GM19043 (cell line): Measurements from ENCODE around the gene HOXA9.

Source experiments
- ATAC-seq: cut with Tn5 transposase; IDR thresholded peaks from one replicate; pipeline ENCODE4 v1.9.1; 2021; ENCODE audit warnings: low read depth; ENCODE audit not compliant: unreplicated experiment

HOXA9 gene

GRCh38 chr7:27145165-27145913, 20.0 kb downstream of the HOXA9 start:
- no peak for ATAC-seq

GRCh38 chr7:27144781-27145164, 20.6 kb downstream of the HOXA9 start:
- ATAC-seq, result no peak

GRCh38 chr7:27143950-27144780, 21.2 kb downstream of the HOXA9 start:
- ATAC-seq, result no peak

GRCh38 chr7:27143023-27143949, 22.1 kb downstream of the HOXA9 start, which contains the start of gene HOXA5:
Gene HOXA5 (minus strand): TSS chr7:27143681. CDS start chr7:27143607, 74 bp downstream.
- ATAC-seq, result no peak

GRCh38 chr7:27142580-27143022, 22.7 kb downstream of the HOXA9 start:
- ATAC-seq, result no peak

- ATAC-seq, result no peak
These were observed 23.3 kb downstream of the HOXA9 start for GRCh38 chr7:27141923-27142579.

- no peak for ATAC-seq
These were observed 24.0 kb downstream of the HOXA9 start for GRCh38 chr7:27141137-27141922.

GRCh38 chr7:27140126-27140857, 25.0 kb downstream of the HOXA9 start:
- ATAC-seq, result no peak

GRCh38 chr7:27139334-27140125, 25.8 kb downstream of the HOXA9 start:
- no peak for ATAC-seq

- ATAC-seq, result no peak
These were observed 26.4 kb downstream of the HOXA9 start for GRCh38 chr7:27138985-27139333.

- no peak for ATAC-seq
These were observed 26.9 kb downstream of the HOXA9 start for GRCh38 chr7:27138472-27138871.

- no peak for ATAC-seq
These were observed 27.6 kb downstream of the HOXA9 start for GRCh38 chr7:27137640-27138315.

- ATAC-seq, result no peak
These were observed 30.9 kb downstream of the HOXA9 start for GRCh38 chr7:27134392-27134791.

- ATAC-seq, result no peak
These were observed 31.7 kb downstream of the HOXA9 start for GRCh38 chr7:27133409-27134231.

- ATAC-seq, result no peak
These were observed 32.4 kb downstream of the HOXA9 start for GRCh38 chr7:27132978-27133377.

GRCh38 chr7:27132214-27132613, 33.1 kb downstream of the HOXA9 start:
- no peak for ATAC-seq

- ATAC-seq, result no peak
These were observed 33.9 kb downstream of the HOXA9 start for GRCh38 chr7:27131390-27131819.
